Right forelimb (tissue), 1 donor: ENCODE data around the gene NXPH3.
"Not testable (repeated sequence)": the region's sequence is repeated elsewhere in the genome, so short reads cannot be mapped to it uniquely, and the experiment has no call there.

Source experiments
- DNase-seq: peaks from one replicate; pipeline ENCODE4 v3.0.0-alpha.2; 2018

Gene NXPH3

DNA sequence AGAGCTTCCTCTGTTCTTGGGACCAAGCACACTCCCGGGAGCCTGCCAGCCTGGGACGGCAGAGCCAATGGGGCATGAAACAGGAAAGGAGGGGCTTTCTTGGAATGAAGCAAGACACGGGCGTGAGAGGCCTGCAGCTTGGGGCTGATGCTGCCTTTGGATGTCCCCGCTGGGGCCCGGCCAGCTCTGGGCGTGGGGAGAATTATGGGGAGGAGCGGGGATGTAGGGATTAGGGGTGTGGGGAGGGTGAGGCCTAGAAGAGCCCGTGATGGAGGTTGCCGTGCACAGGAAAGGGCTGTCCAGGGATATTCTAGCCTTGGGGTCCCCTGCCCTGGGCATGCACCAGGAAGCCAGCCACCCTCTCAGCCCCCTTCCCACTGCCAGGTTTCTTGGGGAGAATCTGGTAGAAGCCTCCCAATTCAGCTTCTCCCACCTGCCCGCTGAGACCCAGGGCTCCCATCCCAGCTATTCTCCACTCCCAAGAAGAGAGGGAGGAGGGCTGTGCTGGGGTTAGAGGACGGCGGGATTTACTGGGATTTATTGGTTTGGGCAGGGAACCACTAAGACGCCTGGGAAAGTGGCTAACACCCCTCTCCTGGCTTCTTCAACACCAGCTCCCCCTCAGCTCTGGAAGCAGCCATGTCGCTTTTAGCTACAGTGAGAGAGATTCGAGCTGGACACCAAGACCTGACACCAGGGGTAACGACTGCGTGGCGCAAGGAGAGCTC is 20.0 kb upstream of the NXPH3 start:
- no peak for DNase-seq

DNA sequence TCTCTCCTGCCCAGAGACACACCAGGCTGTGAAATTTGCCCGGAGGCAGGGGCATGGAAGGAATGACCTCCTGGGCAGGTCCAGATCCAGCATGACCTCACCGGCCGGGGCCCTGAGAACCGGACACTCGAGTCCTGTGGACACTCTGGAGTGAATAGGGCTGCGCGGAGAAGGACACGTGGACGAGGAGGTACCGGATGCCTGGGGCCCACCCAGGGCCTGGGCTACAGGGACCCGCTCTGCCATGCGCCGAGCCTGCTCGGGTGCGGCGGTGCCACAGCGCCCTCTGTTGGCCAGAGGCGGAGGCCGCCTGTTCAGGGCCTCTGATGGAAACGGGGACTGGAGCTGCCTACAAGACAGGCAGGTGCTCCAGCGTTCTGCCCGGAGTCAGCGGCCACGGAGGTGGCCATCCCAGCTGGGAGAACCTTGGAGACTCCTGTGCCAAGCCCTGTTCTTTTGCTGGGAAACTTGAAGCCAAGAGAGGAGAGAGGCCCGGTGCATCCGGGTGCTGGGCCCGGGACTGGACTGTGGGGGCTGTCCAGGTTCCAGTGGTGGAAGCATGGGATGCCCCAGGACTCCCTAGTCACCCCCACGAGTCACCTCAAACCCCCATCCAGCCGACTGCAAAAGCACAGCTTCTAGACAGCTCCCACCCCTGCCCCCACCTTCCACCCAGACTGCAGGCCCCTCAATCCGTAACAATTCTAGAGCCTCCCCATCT is 19.3 kb upstream of the NXPH3 start:
- peak; percentile 94 for DNase-seq

DNA sequence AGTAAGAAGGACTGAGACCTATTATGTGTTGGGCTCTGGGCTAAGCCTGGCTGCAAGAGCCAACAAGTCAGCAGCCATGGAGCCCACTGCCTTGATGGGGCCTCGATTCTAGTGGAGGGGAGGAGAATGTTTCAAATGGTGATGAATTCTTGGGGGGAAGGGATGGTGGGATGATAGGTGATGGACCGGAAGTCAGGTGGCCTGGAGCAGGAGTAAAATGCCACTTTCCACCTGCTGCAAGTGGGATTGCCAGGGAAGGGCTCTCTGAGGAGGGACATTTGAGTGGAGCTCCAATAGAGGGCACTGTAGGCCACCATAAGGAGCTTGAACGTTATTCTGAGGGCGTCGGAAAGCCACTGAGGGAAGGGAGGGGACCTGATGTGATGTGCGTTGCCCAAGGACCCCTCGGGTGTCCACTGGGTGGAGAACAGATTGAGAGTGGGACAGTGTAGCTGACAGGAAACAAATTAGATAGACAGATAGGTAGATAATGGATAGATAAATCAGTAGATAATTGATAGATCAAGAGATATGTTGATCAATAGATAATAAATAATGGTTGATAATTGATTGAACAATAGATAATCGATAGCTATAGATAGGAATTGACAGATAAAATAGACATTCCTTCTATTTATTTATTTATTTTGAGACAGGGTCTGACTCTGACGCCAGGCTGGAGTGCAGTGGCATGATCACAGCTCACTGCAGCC is 18.2 kb upstream of the NXPH3 start:
- DNase-seq, result no peak

DNA sequence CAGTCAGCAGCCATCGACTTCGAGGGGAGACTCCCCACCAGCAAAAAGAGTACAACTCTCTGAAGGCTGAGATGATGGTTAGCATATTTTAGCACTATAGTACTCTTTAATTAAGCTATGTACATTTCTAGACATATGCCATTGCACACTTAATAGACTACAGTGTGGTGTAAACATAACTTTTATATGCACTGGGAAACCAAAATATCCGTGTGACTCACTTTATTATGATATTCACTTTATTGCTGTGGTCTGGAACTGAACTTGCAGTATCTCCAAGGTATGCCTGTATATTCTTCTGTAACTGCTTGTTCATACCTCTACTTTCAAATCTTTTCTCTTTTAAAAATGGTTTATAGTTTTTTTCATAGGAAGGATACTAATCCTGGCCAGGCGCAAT is 11.0 kb upstream of the NXPH3 start:
- DNase-seq, result no peak

DNA sequence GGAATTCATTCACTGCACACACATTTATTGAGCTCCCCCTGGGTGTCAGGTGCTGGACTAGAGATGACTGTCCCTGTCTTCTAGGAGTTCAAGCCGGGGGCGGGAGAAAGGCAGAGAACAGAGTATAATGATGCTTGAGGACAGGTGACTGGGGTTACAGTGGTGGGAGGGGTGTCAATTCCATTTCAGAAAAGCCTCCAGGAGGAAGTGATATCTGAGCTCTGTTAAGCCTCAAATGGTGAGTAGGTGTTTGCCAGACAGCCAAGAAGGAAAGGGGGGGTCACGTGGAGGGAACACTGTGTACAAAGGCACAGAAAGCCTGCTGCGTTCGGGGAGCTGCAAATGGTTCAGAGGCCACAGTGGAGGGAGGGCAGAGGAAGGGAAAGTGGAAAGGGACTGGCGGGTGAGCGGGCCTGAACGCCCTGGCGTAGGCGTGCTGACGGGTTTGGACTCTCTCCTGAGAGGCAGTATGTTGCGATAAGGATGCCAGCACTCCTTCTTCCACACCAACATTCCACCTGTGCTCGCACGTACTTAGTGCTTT is 9.7 kb upstream of the NXPH3 start:
- DNase-seq, result no peak

DNA sequence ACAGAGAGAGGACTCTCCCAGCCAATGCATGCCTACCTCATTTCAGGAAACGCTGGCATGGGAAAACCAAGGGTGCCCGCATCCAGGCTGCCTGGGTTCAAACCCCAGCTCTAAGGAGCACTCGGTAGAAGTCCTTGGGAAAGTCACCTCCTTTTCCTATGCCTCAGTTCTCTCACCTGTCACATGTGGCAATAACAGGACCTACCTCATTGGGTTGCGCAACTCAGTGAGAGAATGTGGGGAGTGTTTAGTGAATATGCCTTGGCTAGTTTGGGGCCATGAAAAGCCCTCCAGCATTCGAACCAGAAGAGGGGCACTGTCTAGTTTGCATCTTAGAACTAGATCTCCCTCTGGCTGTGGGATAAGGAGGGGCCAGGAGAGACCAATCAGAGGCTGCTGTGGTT is 9.0 kb upstream of the NXPH3 start:
- DNase-seq, result no peak

DNA sequence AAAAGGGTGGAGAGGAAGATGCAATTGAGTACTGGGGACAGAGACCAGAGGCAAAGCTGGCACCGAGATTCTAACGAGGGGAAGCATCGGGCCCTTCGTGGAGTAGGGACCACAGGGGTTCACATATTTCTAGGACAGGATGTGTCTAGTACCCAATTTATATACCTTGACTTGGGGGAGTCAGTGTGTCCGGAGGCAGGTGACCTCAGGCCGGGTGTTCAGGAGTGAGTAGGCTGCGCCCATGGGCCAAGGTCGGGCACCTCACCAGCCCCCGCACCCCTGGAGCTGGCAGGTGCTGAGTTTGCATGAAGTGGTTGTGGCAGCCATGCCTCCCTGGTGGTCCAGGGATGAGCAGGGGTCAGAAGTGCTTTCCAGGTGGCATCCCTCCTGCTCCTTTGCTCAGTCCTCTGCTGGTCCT is 8.6 kb upstream of the NXPH3 start:
- no peak for DNase-seq

DNA sequence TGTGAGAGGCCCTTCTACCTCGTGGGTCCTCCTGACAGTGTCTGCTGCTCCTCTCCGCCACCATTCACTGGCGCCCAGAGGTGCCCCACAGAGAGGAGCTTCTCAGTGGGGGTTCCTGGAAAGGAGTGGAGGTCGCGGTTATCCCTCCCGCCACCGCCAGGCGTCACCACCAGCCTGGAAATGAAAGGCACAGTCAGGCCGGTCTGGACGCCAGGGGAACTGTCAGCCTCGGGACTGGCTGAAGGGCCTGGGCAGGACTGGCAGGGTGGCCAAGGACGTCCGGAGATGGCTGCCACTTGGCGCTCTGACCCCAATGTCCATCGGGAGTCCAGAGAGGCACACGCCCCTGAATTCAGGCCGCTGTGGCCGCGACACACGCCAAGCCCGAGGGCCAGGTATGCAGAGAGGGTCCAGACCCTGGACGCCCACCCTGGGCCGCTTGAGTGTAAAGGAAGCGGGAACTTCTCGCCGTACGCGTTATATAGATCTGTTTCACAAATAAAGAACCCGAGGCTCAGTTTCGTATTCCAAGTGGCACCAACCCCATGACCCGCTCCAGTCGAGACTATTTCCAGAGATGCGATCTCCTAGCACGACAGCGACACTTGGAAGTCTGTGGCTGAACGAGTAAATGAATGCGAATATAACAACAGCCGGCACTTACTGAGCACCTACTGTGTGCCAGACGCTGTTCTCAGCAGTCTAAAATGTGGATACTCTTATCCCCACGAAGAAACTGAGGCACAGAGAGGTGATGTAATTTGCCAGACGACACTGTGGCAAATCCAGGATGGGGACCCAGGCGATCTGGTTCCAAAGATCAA is 7.6 kb upstream of the NXPH3 start:
- peak; percentile 93 for DNase-seq

DNA sequence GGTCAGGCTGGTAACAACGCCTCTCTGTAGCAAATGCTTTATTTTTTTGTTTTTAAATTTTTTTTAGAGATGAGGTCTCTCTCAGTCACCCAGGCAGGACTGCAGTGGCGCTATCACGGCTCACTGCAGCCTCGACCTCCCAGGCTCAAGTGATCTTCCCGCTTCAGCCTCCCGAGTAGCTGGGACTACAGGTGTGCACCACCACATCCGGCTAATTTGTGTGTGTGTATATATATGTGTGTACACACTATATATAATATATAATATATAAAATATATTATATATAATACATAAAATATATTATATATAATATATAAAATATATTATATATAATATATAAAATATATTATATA is 7.0 kb upstream of the NXPH3 start:
- not testable (repeated sequence) for DNase-seq

DNA sequence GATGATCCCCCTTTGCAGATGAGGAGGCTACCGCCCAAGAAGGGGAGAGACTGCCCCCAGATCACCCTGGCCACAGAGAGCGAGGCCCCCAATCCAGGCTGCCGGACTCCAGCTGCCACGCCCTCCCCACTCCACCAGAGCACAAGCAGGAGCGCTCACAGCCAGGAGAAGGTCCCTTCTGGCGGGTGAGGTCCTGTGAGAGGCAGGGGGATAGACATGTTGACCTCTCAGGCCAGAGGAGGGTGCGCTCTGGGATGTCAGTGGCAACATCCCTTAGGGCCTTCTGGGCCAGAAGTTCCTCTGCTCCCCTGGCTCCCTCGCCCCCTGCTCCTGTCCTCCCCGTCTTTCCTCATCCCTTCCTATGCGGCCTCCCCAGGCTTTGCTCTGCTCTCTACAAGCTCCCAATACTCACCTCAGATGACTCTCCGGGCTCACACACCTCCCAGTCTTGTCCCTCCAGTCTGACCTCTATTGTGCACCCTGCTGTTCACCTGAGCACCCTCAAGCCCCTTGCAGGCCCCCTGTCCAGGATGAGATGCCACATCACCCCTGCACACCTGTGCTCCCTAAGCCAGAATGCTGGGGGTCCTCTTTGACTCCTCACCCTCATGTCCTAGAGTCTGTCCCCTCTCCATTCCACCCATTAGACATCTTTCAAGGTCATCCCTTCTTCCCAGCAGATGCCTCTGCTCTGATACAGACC is 5.0 kb upstream of the NXPH3 start:
- no peak for DNase-seq

DNA sequence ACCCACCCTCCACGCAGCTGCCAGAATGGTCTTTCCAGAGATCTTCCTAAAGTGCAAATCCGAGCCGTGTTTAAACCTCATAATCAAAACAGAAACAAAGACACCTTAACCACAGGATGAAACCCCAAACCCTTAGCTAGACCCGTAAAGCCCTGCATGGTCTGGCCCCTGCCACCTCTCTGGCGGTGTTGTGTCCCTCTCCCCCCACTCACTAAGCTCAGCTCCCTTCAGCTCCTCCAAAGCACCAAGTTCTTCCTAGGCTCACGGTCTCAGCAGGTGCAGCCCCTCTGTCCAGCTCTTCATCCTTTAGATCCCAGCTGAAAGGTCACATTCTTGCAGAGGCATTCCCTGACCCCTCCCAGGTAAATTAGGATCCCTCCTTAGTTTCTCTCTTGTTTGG is 4.4 kb upstream of the NXPH3 start:
- no peak for DNase-seq

DNA sequence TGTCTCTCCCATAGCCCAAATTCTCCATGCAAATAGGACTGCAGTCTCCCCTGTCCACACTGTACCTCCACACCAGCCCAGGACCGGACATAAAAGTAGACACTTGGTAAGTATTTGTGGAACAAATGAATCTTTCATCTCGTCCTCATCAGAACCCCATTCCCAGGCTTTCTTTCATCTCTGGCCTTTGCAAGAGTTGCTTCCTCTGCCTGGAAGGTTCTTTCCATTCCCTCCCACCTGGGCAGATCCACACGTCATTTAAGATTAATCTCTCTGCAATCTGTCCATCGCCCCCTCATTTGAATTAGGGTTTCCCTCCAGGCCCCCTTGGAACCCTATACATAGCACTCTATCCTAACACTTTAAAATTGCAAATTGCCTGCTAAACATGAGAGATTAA is 3.9 kb upstream of the NXPH3 start:
- no peak for DNase-seq

DNA sequence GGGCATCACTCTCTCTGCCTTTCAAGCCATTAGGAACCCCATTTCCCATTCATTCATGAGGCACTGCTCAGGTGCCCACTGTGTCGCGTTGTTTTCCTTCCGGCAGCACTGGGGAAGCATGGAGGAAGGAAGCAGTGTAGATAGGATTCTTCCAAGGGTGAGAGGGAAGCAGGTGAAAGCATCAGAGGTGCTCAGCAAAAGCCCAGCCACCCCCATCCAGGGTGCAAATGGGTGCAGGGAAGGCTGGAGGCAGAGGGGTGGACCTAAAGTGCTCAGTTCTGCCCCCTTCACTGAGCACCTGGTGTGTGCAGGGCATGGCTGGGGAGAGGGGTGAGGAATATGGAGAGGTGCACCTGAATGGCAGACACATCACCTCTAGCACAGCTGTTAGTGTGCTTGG is 3.4 kb upstream of the NXPH3 start:
- no peak for DNase-seq

DNA sequence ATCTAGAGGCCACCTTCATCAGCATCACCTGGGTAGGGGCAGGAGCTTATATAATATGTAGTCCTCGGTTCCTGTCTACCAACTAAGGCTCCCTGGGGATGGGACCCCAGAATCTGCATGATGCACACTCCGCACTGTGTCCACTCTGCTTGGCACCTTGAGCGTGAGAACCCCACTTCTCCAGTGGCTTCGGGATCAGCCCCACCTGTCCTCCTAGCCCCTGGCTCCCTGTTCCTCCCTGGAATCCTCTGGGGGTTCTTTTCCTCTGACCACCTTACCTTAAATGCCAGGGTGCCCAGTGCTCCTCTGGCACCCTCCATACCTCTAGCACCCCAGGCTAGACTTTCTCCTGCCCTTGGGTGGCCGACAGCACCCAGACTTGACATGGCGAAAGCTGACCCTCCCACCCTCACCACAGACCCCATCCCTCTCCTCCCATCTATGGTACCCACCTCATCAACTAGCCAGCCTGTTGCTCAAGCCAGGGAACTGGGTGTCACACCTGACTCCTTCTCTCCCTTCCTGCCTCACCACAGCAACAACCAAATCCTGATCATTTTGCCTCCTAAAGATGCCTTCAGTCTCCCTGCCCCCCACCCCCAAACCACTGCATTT is 2.8 kb upstream of the NXPH3 start:
- no peak for DNase-seq

DNA sequence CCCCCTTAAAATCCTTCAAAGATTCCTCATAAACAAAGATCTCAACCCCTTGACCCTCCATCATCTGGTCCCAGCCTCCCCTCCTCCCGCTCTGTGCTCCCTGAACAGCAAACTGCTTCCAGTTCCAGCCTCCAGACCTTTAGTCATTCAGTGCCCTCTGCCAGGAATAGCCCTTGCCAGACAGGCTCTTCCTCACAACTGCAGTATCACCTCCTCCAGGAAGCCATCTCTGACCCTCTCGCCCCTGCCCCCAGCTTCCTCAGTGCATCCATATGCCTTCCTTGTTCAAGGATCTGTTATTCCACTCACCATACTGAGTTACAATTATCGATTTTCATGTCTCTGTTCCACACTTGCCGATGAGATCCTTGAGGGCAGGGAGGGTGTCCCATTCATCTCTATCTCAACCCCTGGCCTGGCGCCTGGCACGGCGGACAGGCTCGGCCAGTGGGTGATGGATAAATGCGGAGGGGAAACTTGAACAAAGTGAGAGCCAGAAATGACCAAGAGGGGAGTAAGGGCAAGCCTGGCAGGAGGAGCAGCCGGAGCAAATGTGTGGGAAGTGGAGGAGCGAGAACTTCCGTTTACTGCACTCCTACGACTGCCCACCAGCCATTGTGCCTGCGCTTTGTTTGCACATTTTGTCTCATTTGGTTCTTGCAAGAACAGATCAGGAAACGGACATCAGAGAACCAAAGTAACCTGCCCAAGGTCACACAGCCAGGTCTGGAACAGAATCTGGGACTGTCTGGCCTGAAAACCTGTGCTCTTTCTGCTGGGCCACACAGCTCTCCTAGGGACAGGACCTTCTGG is 2.0 kb upstream of the NXPH3 start:
- no peak for DNase-seq

DNA sequence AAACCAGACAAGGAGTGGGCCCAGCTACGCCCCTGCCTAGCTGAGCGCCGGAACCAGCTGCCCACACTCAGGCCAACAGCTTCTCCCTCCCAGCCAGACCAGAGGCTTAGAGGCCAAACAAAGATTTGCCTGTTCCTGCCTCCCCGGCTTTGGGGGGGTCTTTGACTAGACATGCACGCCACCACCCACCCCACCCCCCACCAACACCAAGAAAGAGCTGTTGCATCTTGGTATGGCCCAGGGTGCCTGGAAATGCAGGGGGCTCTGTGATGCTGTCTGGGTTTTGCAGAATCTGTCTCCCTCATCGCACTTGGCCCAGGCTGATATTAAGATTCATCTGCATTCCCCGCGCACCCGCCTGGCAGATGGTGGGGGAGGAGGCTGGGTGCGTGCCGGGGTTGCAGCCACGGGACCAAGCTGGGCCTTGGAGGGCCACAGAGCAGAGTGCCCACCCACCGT is 1.3 kb upstream of the NXPH3 start:
- DNase-seq, result no peak

DNA sequence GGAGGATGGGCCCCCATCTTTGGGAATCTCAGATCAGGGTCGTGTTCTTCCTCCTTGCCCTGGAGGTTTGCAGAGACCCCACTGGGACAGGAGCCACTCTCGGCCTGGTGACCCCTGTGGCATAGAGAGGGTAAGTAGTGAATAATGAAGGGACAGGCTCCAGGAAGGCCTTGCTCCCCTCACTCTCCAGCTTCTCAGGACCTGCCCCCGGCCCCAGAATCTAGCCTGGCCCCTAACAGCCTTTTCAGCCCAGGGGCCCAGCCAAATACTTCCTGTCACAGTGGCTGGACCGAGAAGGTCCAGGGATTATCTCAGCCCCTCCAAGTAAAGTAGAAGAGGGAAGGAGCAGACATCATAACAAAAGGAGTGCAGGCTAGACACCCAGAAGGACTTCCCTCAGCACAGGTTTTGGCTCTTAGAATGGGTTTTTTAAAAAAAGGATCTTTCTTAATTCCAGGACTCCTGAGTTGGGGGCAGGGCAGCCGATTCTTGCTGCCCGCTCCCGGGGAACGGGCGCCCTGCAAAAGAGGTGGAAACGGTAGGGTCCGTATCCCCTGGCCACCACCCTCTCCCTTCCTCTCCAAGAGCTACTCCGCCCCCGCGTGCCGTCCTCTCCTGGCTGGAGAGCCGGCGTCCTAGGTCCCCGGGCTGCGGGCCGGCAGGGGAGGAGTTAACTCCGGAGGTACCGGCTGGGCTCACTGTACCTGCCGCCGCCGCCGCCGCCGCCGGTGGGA is 559 bp upstream of the NXPH3 start:
- DNase-seq, result no peak

DNA sequence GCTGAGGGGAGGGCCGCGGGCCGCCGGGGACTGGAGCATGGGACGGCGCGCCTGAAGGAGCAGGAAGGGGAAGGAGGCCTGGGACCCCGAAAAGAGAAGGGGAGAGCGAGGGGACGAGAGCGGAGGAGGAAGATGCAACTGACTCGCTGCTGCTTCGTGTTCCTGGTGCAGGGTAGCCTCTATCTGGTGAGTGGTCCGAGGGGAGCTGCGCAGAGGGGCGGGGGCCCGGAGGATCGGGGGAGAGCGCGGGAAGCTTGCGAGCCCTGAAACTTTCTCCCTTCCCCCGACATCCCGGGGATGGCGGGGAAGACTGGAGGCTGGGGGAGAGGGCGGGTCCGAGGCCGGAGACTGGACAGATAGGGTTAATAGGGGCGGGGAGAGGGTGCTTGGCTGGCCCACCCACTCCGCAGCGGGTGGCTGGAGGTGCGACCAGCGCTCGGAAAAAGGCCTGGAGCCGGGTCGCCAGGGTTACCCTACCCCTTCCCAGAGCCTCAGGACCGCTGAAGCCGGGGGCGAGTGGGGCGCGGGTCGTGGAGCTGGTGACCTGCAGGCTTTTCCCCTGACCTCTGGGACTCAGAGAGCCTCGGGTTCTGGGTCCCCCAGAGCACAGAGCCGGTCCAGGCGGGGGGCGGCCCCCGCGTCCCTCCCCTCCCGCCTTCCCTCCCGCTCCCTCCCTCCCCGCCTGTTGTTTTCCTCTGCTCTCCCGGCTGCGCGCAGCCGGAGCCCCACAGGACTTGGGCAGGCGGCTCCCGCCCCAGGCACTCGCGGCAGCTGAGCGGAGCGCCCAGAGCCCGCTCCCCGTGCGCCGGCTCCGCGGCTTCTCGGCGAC is 631 bp downstream of the NXPH3 start:
- DNase-seq, result no peak
